ENCODE results near the gene LRRC14B.

Gene LRRC14B

DNA sequence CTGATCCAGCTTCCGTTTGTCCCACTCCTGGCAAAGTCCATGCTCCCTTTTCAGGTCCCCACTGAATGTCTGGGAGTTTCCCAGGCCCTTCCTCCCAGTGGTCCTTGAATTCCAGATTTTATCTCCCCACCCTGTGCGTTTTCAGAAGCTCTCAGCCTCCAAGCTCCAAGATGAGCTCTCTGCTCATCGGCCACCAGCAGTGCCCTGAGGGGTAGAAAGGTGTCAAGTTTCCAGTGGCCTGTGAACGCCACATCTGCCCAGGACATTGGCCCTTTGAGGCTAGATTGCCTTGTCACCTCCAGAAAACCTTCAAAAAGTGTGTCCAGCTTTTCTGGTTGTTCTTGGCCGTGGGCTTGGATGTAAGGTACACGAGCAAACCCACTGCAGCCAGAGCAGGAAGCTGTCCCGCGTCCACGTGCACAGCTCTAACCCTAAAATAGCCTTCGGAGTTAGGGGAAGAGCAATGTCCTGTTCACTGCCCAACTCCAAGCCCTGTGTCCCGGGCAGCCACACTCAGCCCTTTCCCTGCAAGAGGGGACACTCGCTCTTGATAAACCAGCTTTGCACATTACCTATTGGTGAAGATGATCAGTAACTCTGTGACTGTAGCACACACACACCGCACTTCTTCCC is 10.9 kb upstream of the LRRC14B start:
- TF ChIP-seq, protein P1, sequence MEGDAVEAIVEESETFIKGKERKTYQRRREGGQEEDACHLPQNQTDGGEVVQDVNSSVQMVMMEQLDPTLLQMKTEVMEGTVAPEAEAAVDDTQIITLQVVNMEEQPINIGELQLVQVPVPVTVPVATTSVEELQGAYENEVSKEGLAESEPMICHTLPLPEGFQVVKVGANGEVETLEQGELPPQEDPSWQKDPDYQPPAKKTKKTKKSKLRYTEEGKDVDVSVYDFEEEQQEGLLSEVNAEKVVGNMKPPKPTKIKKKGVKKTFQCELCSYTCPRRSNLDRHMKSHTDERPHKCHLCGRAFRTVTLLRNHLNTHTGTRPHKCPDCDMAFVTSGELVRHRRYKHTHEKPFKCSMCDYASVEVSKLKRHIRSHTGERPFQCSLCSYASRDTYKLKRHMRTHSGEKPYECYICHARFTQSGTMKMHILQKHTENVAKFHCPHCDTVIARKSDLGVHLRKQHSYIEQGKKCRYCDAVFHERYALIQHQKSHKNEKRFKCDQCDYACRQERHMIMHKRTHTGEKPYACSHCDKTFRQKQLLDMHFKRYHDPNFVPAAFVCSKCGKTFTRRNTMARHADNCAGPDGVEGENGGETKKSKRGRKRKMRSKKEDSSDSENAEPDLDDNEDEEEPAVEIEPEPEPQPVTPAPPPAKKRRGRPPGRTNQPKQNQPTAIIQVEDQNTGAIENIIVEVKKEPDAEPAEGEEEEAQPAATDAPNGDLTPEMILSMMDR (IDR thresholded peaks at IDR 0.05; ENCODE audit: low read depth, low read length, missing control alignments): no peak
- no peak for DNase-seq (ENCODE audit: low read depth)
- in situ Hi-C loops (cut with HindIII; ENCODE audit: low sequenced_read_pairs): no loop called here
- H3K4me3 ChIP-seq (ENCODE audit: low read depth, low read length): no peak overlapping the region

GRCh38 chr5:181160-181559 is 10.1 kb upstream of the LRRC14B start:
- in situ Hi-C loops (cut with HindIII; ENCODE audit: low sequenced_read_pairs): no loop called here
- TF ChIP-seq, protein P1 (IDR thresholded peaks at IDR 0.05; ENCODE audit: low read depth, low read length, missing control alignments): no peak
- no peak for DNase-seq (ENCODE audit: low read depth)
- H3K4me3 ChIP-seq (ENCODE audit: low read depth, low read length): no peak overlapping the region

GRCh38 chr5:181566-181965 is 9.7 kb upstream of the LRRC14B start:
- DNase-seq (ENCODE audit: low read depth): no peak
- in situ Hi-C loops (cut with HindIII; ENCODE audit: low sequenced_read_pairs): no loop called here
- TF ChIP-seq, protein P1 (IDR thresholded peaks at IDR 0.05; ENCODE audit: low read depth, low read length, missing control alignments): no peak
- H3K4me3 ChIP-seq (ENCODE audit: low read depth, low read length): no peak overlapping the region

GRCh38 chr5:182126-182525 is 9.2 kb upstream of the LRRC14B start:
- DNase-seq (ENCODE audit: low read depth): no peak
- no peak overlapping the region for H3K4me3 ChIP-seq (ENCODE audit: low read depth, low read length)
- TF ChIP-seq, protein P1 (IDR thresholded peaks at IDR 0.05; ENCODE audit: low read depth, low read length, missing control alignments): no peak
- in situ Hi-C loops (cut with HindIII; ENCODE audit: low sequenced_read_pairs): no loop called here

DNA sequence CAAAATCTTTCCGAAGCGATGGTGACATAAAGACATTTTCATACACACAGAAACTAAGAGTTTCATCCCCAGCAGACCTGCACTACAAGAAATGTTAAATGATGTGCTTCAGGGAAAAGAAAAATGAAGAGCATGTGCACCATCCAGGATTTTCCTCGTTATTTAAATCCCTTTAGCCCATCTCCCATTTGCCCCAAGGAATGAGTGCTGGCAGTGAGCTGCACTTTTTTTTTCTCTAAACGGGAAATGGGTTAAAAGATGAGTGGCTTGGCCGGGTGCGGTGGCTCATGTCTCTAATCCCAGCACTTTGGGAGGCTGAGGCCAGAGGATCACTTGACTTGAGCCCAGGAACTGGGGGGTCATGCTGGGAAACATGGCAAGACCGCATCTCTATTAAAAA is 6.8 kb upstream of the LRRC14B start:
- in situ Hi-C loops (cut with HindIII; ENCODE audit: low sequenced_read_pairs): no loop called here
- no peak for DNase-seq (ENCODE audit: low read depth)

GRCh38 chr5:185095-186070 is 5.9 kb upstream of the LRRC14B start:
- in situ Hi-C loops (cut with HindIII; ENCODE audit: low sequenced_read_pairs): no loop called here
- no peak overlapping the region for H3K4me3 ChIP-seq (ENCODE audit: low read depth, low read length)
- TF ChIP-seq, protein P1 (IDR thresholded peaks at IDR 0.05; ENCODE audit: low read depth, low read length, missing control alignments): no peak
- no peak for DNase-seq (ENCODE audit: low read depth)

More for the DNA sequence above, 6.8 kb upstream of the LRRC14B start:
- no peak overlapping the region for H3K4me3 ChIP-seq (ENCODE audit: low read depth, low read length)
- TF ChIP-seq, protein P1 (IDR thresholded peaks at IDR 0.05; ENCODE audit: low read depth, low read length, missing control alignments): no peak
